T47D (cell line): Measurements from ENCODE around the gene C11orf91.
A peak's percentile ranks its signal among the peaks of the same experiment; 100 is the strongest.
"Not testable (repeated sequence)": the region's sequence is repeated elsewhere in the genome, so short reads cannot be mapped to it uniquely, and the experiment has no call there.

Experiments used
- DNase-seq, 2 experiments: peaks; one replicate each; pipeline versions ENCODE4 v3.0.0 to v3.0.0-alpha.2; 2011 to 2012; ENCODE audit warnings: low read depth in 1 of 2, low spot score in 1 of 2
- JUND ChIP-seq: IDR thresholded peaks from 2 replicates; pipeline ENCODE4 v1.6.1; 2012; ENCODE audit warnings: low read depth
- in situ Hi-C: cut with HindIII; loops from 2 replicates; pipeline ENCODE4 v1.10.0; 2016; ENCODE audit warnings: low sequenced_read_pairs, low pct_unique_long_range_greater_than_20kb

C11orf91 gene

GRCh38 chr11:33713856-33714398 is 13.3 kb upstream of the C11orf91 start:
- in situ Hi-C loops = no loop called here
- TF ChIP-seq JUND = no peak
- DNase-seq = peak in 1 of 2 experiments; percentile 53

- in situ Hi-C loops = no loop called here
- TF ChIP-seq JUND = no peak
These were observed 12.7 kb upstream of the C11orf91 start for GRCh38 chr11:33713151-33713855.

GRCh38 chr11:33712436-33712835 is 11.8 kb upstream of the C11orf91 start:
- in situ Hi-C loops = no loop called here
- TF ChIP-seq JUND = no peak
- no peak for DNase-seq

More at GRCh38 chr11:33713151-33713855, 12.7 kb upstream of the C11orf91 start:
- no peak for DNase-seq

DNA sequence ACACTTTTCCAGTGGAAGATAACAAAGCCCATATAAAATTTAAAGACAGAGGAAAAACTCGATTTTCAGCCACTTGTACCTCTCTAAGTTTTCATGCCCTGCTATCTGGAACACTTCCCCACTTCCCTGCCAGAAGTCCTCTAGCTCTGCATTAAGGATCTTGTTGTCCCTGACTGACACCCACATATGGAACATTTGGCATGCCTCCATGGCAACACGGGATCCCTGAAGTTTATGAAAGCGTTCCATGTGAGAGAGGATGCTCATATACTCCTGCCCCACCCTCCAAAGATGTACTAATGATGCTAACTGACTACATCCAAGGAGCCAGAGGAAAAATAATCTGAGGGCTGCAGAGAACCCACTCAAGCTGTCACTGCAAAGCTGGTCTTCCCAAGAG is 8.8 kb upstream of the C11orf91 start:
- in situ Hi-C loops = no loop called here
- no peak for TF ChIP-seq JUND

DNA sequence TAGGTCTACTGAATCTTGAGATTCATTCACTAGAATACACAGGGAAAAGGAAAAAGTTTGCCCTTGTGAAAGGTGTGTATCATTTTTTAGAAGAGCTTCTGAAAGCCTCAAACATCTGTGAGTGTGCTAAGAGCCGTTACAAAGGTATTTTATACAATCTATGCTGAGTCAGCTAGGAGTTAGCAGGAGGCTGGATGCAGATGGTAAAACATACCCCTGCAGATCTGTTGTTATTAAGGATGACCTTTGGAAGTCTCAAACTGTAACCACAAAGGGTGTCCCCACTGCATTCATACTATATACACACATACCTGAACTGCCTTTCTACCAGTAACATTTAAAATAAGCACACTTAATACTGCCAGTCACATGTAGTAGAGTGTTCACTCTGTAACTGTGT is 8.4 kb upstream of the C11orf91 start:
- DNase-seq = no peak
- in situ Hi-C loops = no loop called here
- TF ChIP-seq JUND = no peak

More for the DNA sequence above, 8.8 kb upstream of the C11orf91 start:
- DNase-seq = no peak

DNA sequence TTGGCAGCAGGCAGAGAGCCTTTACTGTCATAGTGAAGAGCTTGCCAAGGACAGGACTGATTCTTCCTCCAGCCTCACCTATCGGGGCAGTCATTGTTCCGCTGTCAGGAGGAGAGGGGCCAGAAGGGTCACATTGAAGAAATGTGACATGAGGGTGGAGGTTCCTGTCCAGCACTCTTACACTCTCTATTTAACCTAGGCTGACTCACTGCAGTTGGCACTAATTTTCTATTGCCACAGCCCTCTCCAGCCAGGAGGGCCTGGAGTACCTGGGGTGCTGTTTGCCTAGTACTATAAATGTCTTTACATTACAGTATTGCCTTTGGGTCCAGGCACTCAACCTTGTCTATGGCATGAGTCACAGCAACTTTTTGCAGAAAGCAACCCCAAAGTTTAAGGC is 7.2 kb upstream of the C11orf91 start:
- in situ Hi-C loops, DNase-seq: not testable (repeated sequence)

GRCh38 chr11:33706966-33707365 is 6.3 kb upstream of the C11orf91 start:
- in situ Hi-C loops = no loop called here
- no peak for DNase-seq
- no peak for TF ChIP-seq JUND

GRCh38 chr11:33706546-33706945 is 5.9 kb upstream of the C11orf91 start:
- DNase-seq = no peak
- no peak for TF ChIP-seq JUND
- in situ Hi-C loops = no loop called here

- in situ Hi-C loops = no loop called here
- DNase-seq = peak in 1 of 2 experiments; percentile 53
- no peak for TF ChIP-seq JUND
These were observed 3.8 kb upstream of the C11orf91 start for GRCh38 chr11:33704240-33705002.

GRCh38 chr11:33703788-33704187 is 3.2 kb upstream of the C11orf91 start:
- in situ Hi-C loops = no loop called here
- DNase-seq = no peak
- TF ChIP-seq JUND = no peak

DNA sequence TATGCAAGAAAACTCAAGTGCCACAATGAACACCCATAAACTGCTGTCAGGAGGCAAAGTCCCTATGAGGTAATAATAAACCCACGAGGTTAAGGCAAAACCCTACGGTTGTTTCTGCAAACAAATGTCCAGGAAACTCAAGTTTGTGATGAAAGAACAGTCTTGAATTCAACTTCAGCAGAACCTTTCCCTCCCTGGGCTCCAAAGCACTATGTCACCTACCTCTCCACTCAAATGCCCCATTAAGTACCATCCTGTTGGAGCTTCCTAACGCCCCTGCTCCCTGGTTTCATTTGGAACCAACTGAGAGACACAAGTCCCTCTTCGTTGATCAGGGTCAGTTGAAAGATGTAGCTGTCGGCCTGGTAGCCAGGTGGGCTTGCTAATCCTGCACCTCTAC is 2.6 kb upstream of the C11orf91 start:
- no peak for TF ChIP-seq JUND
- in situ Hi-C loops = no loop called here
- no peak for DNase-seq

DNA sequence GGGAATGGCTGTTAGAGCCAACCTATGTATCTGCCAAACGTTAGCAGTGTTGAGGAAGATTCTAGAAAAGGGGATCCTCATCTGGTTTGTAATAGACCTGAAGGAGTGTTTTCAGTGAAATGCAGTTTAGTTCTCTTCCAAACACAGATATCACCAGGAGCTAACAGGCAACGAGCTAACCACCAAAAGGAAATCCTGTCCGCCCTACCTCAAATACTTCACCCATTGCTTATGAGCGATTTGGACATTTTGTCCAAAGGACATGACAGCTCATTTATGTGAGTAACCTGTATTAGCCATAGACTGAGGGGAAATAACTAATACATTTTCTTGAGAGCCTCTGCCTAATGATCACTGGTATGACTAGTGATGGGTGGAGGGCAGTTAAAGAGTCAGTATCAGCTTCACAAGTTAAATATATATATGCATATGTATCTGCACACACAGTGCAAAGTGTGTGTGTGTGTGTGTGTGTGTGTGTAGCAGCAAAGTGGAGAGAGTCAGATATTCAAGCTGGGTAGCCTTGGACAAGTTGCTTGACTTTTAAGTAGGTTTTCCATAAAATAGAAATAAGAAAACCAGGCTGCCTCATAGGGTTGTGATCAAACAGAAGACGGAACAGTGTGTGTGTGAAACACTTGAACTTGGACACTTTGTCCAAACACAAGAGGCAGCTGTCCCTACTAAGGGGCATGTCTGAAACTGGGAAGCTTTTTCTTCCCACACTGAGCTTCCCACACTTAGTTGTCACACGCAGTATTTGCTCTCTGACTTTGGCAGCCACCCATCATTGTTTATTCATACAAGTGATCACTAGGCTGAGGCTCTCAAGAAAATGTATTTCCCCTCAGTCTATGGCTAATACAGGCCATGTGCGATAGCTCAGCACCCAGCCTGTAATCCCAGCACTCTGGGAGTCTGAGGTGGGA is 940 bp upstream of the C11orf91 start:
- no peak for TF ChIP-seq JUND
- peak in 1 of 2 experiments; percentile 55 for DNase-seq
- in situ Hi-C loops = no loop called here
